NCI-H1092 treated with DMSO at 0.1 percent for 48 hours (cell line): ENCODE measurements around the gene ING5.
"Not testable (repeated sequence)": the region's sequence is repeated elsewhere in the genome, so short reads cannot be mapped to it uniquely, and the experiment has no call there.

Experiments used
- DNase-seq: peaks from one replicate; lab custom pipeline; 2025; lab: John Stamatoyannopoulos, UW

ING5 gene

DNA sequence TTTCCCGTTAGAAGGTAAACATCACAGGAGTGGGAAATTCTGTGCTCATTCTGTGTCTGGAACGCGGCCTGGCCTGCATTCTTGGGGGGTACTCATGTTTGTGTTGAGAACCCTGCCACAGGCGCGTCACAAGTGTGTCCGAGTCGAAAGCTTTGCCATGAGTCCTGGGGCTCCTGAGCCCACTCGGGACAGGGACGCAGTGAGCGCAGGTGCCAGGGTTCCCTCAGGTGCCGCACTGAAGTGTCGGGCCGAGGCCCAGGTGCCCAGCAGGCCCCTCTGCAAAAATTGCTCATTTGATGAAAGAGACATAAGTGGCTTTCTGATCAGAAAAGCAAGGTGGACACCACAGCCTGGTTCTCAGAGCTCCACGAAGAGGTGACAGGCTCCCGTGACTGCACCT, 37.3 kb downstream of the ING5 start:
- no peak for DNase-seq

DNA sequence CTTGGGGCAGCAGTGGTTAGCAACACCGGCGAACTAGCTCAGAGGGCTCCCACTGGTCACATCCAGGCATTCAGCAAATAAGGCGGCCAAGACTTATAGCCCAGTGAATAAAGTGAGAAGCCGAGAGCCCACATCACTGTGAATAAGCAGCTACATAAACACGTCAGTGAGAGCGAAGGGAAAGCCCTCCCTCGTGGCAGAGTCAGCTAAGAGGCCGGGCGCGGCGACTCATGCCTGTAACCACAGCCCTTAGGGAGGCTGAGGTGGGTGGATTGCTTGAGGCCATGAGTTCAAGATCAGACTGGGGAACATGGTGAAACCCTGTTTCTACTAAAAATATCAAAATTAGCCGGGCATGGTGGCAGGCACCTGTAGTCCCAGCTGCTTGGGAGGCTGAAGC, 37.8 kb downstream of the ING5 start:
- DNase-seq, result no peak

DNA sequence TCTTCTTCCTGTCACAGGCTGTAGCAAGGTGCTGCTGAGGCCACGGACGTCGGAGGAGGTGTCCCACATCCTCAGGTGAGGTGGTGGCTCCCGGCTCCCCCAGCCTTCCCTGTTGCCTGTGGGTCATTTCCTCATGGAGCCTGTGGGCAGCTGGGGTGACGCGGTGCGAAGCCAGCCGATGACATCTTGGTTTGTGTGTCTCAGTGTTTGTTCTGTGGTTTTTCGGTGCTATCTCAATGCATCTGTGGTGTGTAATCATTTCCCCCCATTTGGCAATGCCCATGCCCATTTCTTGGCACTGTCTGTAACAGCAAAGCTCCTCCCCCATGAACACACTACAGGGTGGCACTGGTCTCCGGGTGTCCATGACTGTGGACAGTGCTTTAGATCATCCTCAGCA, 39.2 kb downstream of the ING5 start:
- no peak for DNase-seq

DNA sequence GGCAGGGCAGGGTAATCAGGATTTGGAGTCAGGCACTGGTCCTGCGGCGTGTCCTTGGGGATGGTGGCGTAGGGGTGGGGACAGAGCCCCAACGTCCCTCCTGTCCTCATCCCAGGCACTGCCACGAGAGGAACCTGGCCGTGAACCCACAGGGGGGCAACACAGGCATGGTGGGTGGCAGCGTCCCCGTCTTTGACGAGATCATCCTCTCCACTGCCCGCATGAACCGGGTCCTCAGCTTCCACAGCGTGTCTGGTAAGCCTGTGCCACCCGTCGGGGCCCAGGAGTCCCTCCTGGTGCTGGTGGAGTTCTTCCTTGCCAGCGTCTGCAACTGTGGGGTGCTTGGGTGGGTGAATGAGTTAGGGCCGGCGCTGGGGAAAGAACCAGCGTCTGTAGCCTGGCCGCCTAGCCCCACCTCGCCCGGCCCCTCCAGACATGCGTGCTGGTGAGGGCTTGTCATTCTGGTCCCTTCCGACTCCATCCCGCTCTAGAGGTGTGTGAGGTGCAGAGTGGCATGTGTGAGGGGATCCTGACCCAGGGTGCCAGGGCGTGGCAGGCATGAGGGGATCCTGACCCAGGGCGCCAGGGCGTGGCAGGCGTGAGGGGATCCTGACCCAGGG, 40.6 kb downstream of the ING5 start:
- DNase-seq, result no peak

- not testable (repeated sequence) for DNase-seq
Measured at GRCh38 chr2:241743008-241743407, 41.2 kb downstream of the ING5 start.

GRCh38 chr2:241743620-241744019, 41.8 kb downstream of the ING5 start:
- DNase-seq, result no peak

DNA sequence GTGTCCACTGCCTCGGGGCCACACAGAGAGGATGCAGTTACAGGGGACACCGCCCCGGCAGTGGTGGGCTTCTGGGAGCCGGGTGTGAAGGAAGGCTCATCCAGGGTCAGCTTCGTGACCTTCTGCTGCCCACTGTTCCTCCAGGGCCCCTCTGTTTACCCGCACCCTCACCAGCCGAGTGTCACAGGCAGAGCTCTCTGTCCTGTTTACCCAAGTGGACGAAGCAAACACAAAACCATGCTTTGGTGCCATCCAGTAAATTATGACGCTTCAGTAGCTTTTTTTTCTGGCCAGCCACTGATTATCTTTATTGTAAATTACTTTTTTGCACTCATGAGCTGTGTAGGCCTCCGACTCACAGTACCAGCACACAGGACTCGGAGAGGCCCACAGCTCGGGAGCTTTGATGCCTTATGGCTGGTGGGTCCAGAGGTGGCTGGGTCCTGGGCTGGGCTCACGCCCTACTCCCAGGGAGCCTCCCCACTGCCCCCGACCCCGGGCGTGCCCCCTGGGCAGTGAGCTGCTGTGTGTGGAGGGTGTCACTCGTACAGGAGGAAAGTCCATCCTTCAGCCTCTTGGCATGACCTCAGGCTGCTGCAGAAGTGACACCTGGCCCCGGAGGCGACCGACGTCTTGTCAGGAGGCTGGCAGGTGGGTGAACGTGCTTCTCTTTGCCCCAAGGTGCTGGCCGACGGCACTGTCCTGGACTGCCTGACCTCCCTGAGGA, 42.4 kb downstream of the ING5 start:
- DNase-seq, result no peak

GRCh38 chr2:241745276-241745675, 43.4 kb downstream of the ING5 start:
- no peak for DNase-seq

- DNase-seq, result no peak
Measured at GRCh38 chr2:241746084-241746483, 44.2 kb downstream of the ING5 start.

DNA sequence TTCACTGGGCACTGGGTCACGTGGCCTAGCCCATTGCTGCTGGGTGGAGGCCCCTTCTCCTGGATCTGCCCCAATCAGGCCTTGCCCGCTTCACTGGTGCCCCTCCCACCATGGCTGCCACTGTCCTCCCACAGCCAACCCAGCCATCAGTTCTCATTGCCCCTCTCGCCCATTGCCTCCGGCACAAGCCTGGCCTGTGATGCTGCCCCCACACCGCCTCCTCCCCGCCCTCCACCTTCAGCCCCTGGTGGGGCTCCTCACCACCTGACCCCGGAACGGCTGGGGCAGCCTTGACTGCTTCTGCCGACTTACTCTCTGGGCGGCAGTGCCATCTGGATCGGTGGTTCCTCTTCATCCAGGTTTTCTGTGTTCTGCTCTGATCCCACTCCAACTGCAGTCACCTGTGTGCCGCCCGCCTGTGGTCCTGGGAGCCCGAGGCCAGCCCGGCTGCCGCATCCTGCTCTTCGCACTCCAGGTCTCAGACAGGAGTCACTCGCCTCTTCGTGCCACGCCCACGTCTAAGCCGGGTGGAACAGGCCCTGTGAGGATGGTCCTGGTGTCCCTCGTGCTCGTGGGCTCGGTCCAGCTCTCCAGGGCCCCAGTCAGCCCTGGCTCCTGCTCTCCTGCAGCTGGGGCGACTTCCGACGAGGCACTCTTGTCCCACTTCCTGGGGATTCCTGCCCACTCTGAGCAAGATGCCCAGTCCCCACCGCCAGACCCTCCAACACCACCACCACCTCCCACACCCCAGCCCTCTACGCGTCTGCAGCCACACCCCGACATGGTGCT, 46.8 kb downstream of the ING5 start:
- no peak for DNase-seq

GRCh38 chr2:241750076-241750840, 48.4 kb downstream of the ING5 start:
- DNase-seq, result no peak

- no peak for DNase-seq
Measured at GRCh38 chr2:241751152-241751551, 49.3 kb downstream of the ING5 start.

GRCh38 chr2:241751776-241752175, 49.9 kb downstream of the ING5 start:
- no peak for DNase-seq

- DNase-seq, result no peak
Measured at GRCh38 chr2:241752253-241752652, 50.4 kb downstream of the ING5 start.

- DNase-seq, result no peak
Measured at GRCh38 chr2:241752689-241753276, 50.9 kb downstream of the ING5 start.

DNA sequence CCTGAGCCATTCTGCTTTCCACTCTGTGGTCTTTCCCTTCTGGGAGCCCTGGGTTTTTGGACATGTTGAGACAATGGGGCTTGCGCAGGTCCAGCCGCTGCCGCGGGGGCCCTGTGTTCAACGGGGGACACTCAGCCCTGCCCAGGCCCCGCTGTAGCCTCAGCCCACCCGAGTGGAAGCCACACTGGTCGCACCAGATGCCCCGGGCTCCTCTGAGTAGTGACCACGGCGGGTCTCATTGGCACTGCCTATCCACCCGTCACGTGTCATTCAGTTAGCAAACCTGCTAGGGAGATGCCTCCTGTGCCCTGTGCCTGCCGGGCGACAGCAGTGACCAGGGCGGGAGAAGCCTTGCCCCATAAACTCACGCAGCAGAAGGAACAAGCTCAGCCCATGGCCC, 51.7 kb downstream of the ING5 start:
- no peak for DNase-seq

DNA sequence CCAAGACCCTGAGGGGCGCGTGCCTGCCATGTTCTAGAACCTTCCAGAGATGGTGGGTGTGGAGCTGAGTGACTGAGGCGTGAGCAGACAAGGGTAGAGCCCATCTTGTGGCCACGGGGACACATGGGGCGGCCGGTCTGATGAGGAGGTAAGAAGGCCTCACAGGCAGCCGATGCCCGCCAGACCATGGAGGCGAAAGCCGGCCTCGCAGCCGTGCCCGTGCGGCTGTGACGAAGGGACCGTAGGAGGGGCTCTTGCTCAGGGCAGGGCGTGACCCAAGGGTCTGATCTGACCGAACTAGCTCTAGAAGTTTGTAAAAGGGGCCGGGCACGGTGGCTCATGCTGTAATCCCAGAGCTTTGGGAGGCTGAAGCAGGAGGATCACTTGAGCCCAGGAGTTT, 52.2 kb downstream of the ING5 start:
- DNase-seq, result no peak

- DNase-seq, result no peak
Measured at GRCh38 chr2:241755166-241755565, 53.3 kb downstream of the ING5 start.

DNA sequence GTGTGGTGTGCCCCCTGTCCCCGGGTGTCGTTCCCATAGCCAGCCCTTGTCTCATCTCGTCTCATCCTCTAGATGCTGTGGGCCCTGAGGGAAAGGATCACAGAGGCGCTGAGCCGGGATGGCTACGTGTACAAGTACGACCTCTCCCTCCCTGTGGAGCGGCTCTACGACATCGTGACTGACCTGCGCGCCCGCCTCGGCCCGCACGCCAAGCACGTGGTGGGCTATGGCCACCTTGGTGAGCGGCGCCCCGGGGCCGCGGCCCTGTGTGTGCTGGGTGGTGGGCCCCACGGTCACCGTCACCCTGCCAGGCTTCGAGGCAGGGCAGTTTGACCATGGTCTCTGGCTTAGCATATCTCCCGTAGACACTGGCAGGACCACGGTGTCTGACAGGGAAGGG, 53.9 kb downstream of the ING5 start:
- no peak for DNase-seq

DNA sequence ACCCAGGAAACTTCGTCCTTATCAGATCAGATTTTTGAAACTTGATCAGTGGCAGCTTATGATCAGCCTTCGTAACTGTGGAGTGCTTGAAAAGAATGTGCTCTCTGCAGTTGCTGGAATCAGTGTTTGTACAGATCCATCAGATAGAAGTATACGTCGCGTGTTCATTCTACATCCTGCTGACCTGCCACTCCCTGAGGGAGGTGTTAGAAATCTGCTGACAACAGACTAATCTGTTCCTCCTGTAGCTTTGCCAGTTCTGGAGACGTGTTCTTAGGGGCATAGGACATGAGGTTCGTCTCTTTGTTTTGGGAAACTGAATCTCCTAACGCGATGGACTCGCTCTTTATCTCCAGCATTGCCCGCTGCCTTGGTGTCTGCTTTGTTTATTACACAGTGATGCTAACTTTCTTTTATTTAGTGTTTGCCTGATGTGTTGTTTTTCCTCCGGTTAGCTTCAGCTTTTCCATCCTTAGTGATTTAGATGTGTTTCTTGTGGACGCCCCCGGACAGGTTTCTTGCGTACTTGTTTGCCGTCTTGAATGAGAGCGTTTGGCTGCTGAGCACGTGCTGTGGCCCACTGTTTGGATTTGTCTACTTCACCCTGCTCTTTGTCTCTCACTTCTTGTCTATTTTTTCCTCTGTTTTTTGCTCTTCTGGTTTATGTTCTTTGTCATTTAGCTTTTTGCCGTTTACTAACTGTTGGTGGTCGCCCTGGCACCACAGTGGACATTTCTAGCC, 57.4 kb downstream of the ING5 start:
- DNase-seq, result no peak

DNA sequence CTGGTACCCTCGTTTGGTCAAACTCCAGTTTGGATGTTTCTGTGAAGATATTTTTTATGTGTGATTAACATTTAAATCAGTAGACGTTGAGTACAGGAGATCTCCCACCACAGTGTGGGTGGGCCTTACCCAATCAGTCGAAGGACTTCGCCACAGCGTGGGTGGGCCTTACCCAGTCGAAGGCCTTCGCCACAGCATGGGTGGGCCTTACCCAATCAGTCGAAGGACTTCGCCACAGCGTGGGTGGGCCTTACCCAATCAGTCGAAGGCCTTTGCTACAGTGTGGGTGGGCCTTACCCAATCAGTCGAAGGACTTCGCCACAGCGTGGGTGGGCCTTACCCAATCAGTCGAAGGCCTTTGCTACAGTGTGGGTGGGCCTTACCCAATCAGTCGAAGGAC, 58.1 kb downstream of the ING5 start:
- DNase-seq, result not testable (repeated sequence)
